ENCODE data around the gene SSX3.
"Not testable (repeated sequence)": the region's sequence is repeated elsewhere in the genome, so short reads cannot be mapped to it uniquely, and the experiment has no call there.

Gene SSX3, protein sequence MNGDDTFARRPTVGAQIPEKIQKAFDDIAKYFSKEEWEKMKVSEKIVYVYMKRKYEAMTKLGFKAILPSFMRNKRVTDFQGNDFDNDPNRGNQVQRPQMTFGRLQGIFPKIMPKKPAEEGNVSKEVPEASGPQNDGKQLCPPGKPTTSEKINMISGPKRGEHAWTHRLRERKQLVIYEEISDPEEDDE

DNA sequence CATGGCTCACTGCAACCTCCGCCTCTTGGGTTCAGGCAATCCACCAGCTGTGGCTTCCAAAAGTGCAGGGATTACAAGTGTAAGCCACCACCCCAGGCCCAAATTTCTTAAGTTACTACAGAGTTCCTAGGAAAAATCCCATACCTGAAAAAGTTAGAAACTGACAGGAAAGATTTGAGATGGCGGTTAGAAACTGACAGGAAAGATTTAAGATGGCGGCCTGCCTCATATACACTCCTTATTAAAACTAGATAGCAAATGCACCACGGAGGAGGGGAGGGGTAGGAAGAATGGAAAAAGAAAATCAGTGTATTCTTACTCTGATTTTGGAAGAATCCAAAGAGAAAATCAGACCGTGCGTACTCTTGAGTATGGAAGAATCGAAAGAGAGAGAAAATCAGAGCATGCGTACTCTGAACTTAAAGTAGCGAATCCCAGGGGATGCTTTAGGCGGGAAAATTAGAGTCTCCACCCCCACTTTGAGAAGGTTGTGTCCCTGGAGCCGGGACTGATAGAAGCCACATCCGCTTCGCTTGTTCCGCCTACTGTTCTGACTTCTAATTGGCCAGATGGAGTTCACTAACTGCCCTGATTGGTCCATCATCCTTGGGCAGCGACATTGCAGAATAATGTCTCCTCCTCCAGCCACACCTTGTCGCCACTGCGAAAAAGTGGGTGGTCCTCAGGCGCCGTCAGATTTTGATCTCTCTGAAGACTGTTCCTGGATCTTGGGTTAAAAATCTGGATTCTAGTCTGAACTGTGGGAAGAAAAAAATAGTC, at the start of gene SSX3:
TSS of gene SSX3 (minus strand) at position 389 of the 780 bp plus-strand sequence. CDS start 1,454 bp downstream, outside the sequence.
- DNase-seq (ENCODE audit: low read depth); H3K4me3 ChIP-seq (ENCODE audit: low read length): not testable (repeated sequence)

DNA sequence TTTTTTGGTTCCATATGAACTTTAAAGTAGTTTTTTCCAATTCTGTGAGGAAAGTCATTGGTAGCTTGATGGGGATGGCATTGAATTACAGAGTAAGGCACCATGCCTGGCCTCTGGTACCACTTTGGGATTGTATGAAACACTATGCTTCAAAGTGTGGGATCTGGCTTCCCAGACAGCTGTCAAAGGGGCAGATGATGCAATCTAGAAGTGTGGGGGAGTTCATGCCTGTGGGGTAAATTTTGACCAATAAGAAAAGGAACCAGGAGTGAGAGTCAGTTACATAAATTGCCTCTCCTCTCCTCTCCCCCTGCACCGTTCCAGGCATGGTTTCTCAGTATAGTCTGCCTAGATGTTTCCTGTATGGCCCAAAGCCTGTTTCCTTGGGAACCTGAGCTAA, 41.3 kb upstream of the SSX3 start:
- not testable (repeated sequence) for H3K4me3 ChIP-seq (ENCODE audit: low read length)

DNA sequence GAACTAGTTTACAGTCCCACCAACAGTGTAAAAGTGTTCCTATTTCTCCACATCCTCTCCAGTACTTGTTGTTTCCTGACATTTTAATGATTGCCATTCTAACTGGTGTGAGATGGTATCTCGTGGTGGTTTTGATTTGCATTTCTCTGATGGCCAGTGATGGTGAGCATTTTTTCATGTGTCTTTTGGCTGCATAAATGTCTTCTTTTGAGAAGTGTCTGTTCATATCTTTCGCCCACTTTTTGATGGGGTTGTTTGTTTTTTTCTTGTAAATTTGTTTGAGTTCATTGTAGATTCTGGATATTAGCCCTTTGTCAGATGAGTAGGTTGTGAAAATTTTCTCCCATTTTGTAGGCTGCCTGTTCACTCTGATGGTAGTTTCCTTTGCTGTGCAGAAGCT, 40.4 kb upstream of the SSX3 start:
- DNase-seq (ENCODE audit: low read depth); H3K4me3 ChIP-seq (ENCODE audit: low read length): not testable (repeated sequence)

More for the DNA sequence above, 41.3 kb upstream of the SSX3 start:
- DNase-seq (ENCODE audit: low read depth) = not testable (repeated sequence)

DNA sequence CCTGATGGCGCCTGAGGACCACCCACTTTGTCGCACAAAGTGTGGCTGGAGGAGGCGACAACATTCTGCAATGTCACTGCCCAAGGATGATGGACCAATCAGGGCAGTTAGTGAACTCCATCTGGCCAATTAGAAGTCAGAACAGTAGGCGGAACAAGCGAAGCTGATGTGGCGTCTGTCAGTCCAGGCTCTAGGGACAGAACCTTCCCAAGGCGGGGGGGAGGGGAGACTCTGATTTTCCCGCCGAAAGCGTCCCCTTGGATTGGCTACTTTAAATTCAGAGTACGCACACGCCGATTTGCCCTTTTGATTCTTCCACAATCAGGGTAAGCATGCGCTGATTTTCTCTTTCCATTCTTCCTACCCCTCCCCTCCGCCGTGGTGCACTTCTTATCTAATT, 26.7 kb upstream of the SSX3 start, which contains the start of gene SSX4:
TSS of gene SSX4 (plus strand) at position 301 of the 400 bp plus-strand sequence. CDS start 515 bp downstream, outside the sequence.
- DNase-seq (ENCODE audit: low read depth); H3K4me3 ChIP-seq (ENCODE audit: low read length): not testable (repeated sequence)

DNA sequence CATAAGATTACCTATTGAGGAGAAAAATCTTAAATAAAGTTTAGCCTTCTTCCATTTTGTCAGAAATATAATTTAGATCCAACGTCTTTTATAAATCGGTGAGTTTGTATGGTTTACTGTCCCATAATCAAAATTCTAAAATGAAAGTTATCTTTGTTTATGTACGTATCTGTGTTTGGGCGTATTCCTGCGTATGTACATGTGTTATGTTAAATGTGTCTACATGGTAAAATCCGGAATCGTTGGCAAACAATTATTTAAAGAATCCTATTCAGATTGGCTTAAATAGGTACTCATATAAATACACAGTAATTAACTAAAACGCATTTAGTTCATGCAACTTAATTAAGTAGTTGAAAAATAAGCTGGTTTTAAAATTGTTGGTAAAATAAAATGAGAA, 13.9 kb upstream of the SSX3 start:
- H3K4me3 ChIP-seq (ENCODE audit: low read length); DNase-seq (ENCODE audit: low read depth): not testable (repeated sequence)

DNA sequence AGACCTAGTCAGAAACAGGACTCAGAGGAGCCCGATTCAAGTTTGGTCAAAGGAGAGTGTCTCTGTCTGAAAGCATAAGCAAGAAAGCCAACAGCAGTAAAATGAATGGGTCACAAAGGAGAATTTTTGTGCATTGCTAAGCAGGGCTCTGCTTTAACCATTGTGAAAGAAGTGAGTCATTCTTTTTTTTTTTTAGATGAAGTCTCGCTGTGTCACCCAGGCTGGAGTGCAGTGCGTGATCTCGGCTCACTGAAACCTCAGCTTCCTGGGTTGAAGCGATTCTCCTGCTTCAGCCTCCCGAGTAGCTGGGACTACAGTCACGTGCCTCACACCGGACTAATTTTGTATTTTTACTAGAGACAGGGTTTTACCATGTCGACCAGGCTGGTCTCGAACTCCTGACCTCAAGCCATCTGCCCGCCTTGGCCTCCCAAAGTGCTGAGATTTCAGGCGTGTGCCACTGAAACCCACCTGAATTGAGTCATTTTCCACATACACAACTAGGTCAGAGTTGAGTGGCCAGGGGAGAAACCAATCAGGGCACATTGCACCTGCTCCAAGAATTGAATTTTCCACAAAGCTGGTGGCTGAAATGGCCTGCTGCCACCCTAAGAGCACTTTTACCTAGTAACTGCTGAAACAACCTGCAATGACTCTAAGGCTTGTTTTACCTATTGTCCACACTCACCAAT, 11.4 kb upstream of the SSX3 start:
- not testable (repeated sequence) for DNase-seq (ENCODE audit: low read depth); H3K4me3 ChIP-seq (ENCODE audit: low read length)

DNA sequence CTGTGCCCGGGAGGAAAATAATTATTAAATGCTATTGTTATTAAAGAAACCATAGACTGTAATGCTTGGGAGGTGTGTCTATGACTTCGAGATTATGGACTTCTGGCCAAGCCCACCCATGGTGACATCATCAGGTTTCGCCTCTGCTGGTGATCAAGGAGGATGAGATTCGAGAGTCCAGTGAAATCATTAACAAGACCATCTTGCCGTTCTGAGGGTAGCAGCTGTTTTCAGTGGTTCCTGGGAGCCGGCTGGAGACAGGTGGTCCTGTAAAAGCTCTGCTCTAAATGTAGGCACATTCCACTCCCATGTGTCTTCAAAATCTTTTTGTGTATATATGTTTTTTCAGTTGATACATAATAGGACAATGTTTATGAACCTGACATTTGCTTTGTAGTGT, 2.8 kb upstream of the SSX3 start:
- not testable (repeated sequence) for DNase-seq (ENCODE audit: low read depth); H3K4me3 ChIP-seq (ENCODE audit: low read length)

DNA sequence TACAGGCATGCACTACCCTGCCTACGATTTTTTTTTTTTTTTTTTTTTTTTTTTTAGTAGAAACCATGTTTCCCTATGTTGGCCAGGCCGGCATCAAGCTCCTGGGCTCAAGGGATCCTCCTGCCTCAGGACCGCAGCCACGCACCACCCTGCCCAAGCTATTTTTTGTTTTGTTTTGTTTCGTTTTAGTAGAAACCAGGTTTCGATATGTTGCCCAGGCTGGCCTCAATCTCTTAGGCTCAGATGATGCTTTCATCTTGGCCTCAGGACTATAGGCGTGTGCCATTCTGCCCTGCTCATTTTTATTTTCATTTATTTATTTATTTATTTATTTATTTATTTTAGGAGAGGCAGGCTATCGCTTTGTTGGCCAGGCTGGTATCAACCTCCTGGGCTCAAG, 1.2 kb upstream of the SSX3 start:
- no peak overlapping the region for H3K4me3 ChIP-seq (ENCODE audit: low read length)
- no peak for DNase-seq (ENCODE audit: low read depth)
- TF ChIP-seq, protein P1, sequence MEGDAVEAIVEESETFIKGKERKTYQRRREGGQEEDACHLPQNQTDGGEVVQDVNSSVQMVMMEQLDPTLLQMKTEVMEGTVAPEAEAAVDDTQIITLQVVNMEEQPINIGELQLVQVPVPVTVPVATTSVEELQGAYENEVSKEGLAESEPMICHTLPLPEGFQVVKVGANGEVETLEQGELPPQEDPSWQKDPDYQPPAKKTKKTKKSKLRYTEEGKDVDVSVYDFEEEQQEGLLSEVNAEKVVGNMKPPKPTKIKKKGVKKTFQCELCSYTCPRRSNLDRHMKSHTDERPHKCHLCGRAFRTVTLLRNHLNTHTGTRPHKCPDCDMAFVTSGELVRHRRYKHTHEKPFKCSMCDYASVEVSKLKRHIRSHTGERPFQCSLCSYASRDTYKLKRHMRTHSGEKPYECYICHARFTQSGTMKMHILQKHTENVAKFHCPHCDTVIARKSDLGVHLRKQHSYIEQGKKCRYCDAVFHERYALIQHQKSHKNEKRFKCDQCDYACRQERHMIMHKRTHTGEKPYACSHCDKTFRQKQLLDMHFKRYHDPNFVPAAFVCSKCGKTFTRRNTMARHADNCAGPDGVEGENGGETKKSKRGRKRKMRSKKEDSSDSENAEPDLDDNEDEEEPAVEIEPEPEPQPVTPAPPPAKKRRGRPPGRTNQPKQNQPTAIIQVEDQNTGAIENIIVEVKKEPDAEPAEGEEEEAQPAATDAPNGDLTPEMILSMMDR (IDR thresholded peaks at IDR 0.05; ENCODE audit: insufficient read depth, low read depth, low read length, missing control alignments) = no peak

DNA sequence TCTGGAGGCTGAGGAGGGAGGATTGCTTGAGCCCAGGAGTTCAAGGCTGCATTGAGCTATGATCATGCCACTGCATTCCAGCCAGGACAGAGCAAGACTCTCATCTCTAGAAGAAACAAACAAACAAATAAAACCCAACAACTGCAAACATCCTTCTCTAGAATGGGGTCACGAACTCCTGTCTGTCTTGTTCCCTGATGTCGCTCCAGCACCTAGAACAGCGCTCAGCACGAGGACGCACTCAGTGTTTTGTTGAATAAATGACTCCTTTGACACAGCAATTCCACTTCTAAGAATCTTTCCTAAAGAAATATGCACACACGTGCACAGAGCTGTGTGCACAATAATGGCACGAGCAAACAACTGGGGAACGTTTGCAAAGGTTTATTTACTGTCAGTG, 10.4 kb downstream of the SSX3 start:
- DNase-seq (ENCODE audit: low read depth) = peak; percentile 0
- H3K4me3 ChIP-seq (ENCODE audit: low read length) = not testable (repeated sequence)

DNA sequence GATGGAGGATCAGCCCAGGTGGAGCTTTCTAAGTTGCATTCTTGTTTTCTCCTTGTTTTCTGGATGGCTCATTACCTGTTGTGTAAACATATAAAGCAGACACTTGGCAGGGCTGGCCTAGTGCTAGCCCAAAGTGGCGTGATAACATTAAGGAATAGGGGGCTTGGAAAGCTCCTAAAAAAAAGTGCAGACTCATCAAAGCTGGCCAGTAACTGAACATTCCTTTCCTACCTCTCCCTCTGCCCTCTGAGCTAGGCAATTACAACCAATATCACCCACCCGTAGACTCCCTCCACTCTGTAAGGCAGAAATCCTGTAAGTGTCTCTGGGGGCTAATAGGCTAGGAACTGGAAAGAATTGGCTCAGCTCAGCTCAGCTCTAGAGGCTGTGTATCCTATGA, 42.5 kb downstream of the SSX3 start:
- not testable (repeated sequence) for DNase-seq (ENCODE audit: low read depth); H3K4me3 ChIP-seq (ENCODE audit: low read length)

DNA sequence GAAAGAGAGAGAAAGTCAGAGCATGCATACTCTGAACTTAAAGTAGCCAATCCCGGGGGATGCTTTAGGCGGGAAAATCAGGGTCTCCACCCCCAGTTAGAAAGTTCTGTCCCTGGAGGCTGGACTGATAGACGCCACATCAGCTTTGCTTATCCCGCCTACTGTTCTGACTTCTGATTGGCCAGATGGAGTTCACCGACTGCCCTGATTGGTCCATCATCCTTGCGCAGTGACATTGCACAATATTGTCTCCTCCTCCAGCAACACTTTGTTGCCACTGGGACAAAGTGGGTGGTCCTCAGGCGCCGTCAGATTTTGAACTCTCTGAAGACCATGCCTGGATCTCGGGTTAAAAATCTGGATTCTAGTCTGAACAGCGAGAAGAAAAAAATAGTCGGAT, 50.3 kb downstream of the SSX3 start:
- no peak overlapping the region for H3K4me3 ChIP-seq (ENCODE audit: low read length)
- no peak for DNase-seq (ENCODE audit: low read depth)
- TF ChIP-seq, protein P1 (IDR thresholded peaks at IDR 0.05; ENCODE audit: insufficient read depth, low read depth, low read length, missing control alignments) = no peak

Measured in epithelial cell of esophagus (primary cell).